Endodermal cell (in vitro differentiated cells): Measurements from ENCODE around the gene SYNE2. TPM values are rescaled to one million over a fixed set of nuclear protein-coding genes. Genes with fewer than 3 reads are reported as not detected.

ENCODE experiments used
- DNase-seq: peaks from one replicate; pipeline ENCODE4 v3.0.0-alpha.2; 2017
- H3K27ac ChIP-seq: 2 replicates; pipeline ENCODE4 v1.5.1; 2013; ENCODE audit warnings: mild to moderate bottlenecking, low read depth, low read length, moderate library complexity
- H3K27me3 ChIP-seq: 2 replicates; pipeline ENCODE4 v1.6.1; 2013; ENCODE audit warnings: mild to moderate bottlenecking, low read length, moderate library complexity; ENCODE audit not compliant: insufficient read depth, control insufficient read depth, poor library complexity, severe bottlenecking
- H3K36me3 ChIP-seq: 2 replicates; pipeline ENCODE4 v1.7.0; 2013; ENCODE audit warnings: mild to moderate bottlenecking, low read length, moderate library complexity; ENCODE audit not compliant: control insufficient read depth, insufficient read depth
- H3K4me1 ChIP-seq: one replicate; pipeline ENCODE4 v1.7.0; 2013; ENCODE audit warnings: low read length; ENCODE audit not compliant: control insufficient read depth, insufficient read depth
- H3K4me3 ChIP-seq: 2 replicates; pipeline ENCODE4 v1.5.1; 2013; ENCODE audit warnings: mild to moderate bottlenecking, low read length, moderate library complexity
- H3K9ac ChIP-seq: 2 replicates; pipeline ENCODE4 v1.6.1; 2013; ENCODE audit warnings: mild to moderate bottlenecking, low read length, moderate library complexity; ENCODE audit not compliant: poor library complexity, severe bottlenecking; ENCODE audit errors: extremely low read depth
- H3K9me3 ChIP-seq: 2 replicates; pipeline ENCODE4 v1.6.1; 2013; ENCODE audit warnings: mild to moderate bottlenecking, low read length, moderate library complexity; ENCODE audit not compliant: control insufficient read depth
- H3K27ac Mint-ChIP-seq: 2 replicates; pipeline ENCODE4 v1.8.0; 2020; ENCODE audit warnings: mixed read lengths
- H3K27me3 Mint-ChIP-seq: 2 replicates; pipeline ENCODE4 v1.8.0; 2021; ENCODE audit warnings: mild to moderate bottlenecking, mixed read lengths; ENCODE audit not compliant: insufficient read depth
- H3K36me3 Mint-ChIP-seq: 2 replicates; pipeline ENCODE4 v1.8.0; 2020; ENCODE audit warnings: low read depth, mixed read lengths
- H3K4me1 Mint-ChIP-seq: 2 replicates; pipeline ENCODE4 v1.8.0; 2020; ENCODE audit warnings: mixed read lengths
- H3K4me3 Mint-ChIP-seq: 2 replicates; pipeline ENCODE4 v1.8.0; 2020; ENCODE audit warnings: mild to moderate bottlenecking, moderate library complexity, mixed read lengths
- H3K9me3 Mint-ChIP-seq: 2 replicates; pipeline ENCODE4 v1.8.0; 2020; ENCODE audit warnings: mild to moderate bottlenecking, mixed read lengths
- WGBS, 2 experiments: methylation state at CpG; one replicate each; pipeline versions ENCODE4 v1.1.5 to v1.1.7; 2013; ENCODE audit warnings: missing lambda C conversion rate in 2 of 2, mixed read lengths in 1 of 2; ENCODE audit not compliant: insufficient coverage in 1 of 2, insufficient read length in 1 of 2; 5-methylcytosine and 5-hydroxymethylcytosine counted together
- total RNA-seq, 2 donors: library from RNA; stranded (reverse); fragmentation: NEBNext Ultra II Directional in 1 of 2; extraction: Animal tissue kit (Norgen Biotek cat#: 25700) in 1 of 2; gene quantifications; 2 replicates in 1 of 2; 3 replicates in 1 of 2; pipeline ENCODE4 v1.2.1, GENCODE V29; 2021
- TF ChIP-seq, protein P1 (sequence below): fragments of 200-600 bp; sonication (generic); conservative IDR thresholded peaks from 2 replicates; pipeline ENCODE4 v1.5.0; 2021; ENCODE audit warnings: antibody characterized with exemption, mild to moderate bottlenecking

Gene SYNE2
- total RNA-seq, 2 donors from 2014 or later: 65.8 to 70.0 TPM

DNA sequence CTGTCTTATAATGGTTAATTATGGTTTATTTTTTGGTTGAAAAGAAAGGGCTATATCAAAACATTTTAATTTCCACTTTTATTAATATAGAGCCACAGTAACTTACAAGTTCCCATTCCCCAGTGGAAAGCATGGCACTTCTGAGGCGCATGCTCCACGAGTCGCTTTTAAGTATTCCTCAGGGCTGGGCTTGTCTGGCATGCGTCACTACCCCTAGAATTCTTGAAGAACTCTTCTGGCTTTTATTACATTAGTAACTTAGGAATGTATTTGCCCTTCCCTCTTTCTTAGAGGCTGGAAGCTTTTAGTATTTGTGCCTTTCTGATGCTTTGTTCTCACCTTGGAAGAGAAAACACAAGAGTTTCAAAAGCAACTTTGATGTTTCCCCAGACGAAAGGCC, 360.3 kb downstream of the SYNE2 start:
- no peak overlapping the region for H3K4me3 ChIP-seq
- H3K9me3 ChIP-seq: no peaks in the 10 kb centered on the region
- WGBS, 2 experiments: 96 to 98% methylated on average over 4 to 5 of the region's 5 CpGs
- no peaks in the 10 kb centered on the region for H3K27me3 ChIP-seq
- peaks cover 11% of the 10 kb centered on the region for H3K4me1 Mint-ChIP-seq
- H3K27me3 Mint-ChIP-seq: no peaks in the 10 kb centered on the region
- no peak for DNase-seq
- H3K27ac ChIP-seq: no peak overlapping the region
- H3K9me3 Mint-ChIP-seq: no peaks in the 10 kb centered on the region
- no peak overlapping the region for H3K9ac ChIP-seq
- H3K36me3 ChIP-seq: peaks cover 93% of the 10 kb centered on the region
- TF ChIP-seq, protein P1, sequence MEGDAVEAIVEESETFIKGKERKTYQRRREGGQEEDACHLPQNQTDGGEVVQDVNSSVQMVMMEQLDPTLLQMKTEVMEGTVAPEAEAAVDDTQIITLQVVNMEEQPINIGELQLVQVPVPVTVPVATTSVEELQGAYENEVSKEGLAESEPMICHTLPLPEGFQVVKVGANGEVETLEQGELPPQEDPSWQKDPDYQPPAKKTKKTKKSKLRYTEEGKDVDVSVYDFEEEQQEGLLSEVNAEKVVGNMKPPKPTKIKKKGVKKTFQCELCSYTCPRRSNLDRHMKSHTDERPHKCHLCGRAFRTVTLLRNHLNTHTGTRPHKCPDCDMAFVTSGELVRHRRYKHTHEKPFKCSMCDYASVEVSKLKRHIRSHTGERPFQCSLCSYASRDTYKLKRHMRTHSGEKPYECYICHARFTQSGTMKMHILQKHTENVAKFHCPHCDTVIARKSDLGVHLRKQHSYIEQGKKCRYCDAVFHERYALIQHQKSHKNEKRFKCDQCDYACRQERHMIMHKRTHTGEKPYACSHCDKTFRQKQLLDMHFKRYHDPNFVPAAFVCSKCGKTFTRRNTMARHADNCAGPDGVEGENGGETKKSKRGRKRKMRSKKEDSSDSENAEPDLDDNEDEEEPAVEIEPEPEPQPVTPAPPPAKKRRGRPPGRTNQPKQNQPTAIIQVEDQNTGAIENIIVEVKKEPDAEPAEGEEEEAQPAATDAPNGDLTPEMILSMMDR: no peak
- no peak overlapping the region for H3K27ac Mint-ChIP-seq
- H3K4me3 Mint-ChIP-seq: no peak overlapping the region
- peaks cover 4% of the 10 kb centered on the region for H3K4me1 ChIP-seq
- peaks cover 92% of the 10 kb centered on the region for H3K36me3 Mint-ChIP-seq

DNA sequence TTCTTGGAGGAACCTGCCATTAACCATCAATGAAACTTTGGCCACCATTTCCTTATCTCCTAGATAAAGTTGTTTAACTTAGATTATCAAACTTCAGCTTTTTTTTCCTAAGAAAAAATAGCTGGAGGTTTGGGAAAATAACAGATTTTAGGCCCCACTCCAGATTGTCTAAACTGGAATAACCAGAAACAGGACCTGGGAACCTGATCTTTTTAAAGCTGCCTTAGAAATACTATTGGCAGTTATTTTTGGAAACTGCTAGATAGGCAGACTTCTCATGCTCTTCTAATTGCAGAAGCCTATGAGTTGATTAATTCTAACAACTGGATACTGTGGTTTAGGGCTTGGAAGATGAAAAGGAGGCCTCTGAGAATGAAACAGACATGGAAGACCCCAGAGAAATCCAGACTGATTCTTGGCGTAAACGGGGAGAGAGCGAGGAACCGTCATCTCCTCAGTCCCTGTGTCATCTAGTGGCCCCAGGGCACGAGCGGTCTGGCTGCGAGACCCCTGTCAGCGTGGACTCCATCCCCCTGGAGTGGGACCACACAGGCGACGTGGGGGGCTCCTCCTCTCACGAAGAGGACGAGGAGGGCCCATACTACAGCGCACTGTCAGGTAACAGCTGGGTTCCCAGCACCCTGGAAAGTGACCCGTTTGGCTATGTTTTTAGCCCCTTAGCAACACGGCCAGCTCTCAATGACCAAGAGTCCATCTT, 361.2 kb downstream of the SYNE2 start:
- H3K4me3 Mint-ChIP-seq: no peak overlapping the region
- Histone ChIP-seq H3K9ac (no peak overlapping the region), H3K27me3 (no peaks in the 10 kb centered on the region), H3K4me3 (no peak overlapping the region), H3K36me3 (peaks cover 93% of the 10 kb centered on the region), H3K9me3 (no peaks in the 10 kb centered on the region), H3K4me1 (peaks cover 4% of the 10 kb centered on the region), H3K27ac (no peak overlapping the region)
- TF ChIP-seq, protein P1: no peak
- H3K27me3 Mint-ChIP-seq: no peaks in the 10 kb centered on the region
- 92 to 97% methylated on average over 14 to 15 of the region's 15 CpGs for WGBS, 2 experiments
- peaks cover 89% of the 10 kb centered on the region for H3K36me3 Mint-ChIP-seq
- no peak overlapping the region for H3K27ac Mint-ChIP-seq
- no peak for DNase-seq
- H3K9me3 Mint-ChIP-seq: no peaks in the 10 kb centered on the region
- H3K4me1 Mint-ChIP-seq: peaks cover 11% of the 10 kb centered on the region

DNA sequence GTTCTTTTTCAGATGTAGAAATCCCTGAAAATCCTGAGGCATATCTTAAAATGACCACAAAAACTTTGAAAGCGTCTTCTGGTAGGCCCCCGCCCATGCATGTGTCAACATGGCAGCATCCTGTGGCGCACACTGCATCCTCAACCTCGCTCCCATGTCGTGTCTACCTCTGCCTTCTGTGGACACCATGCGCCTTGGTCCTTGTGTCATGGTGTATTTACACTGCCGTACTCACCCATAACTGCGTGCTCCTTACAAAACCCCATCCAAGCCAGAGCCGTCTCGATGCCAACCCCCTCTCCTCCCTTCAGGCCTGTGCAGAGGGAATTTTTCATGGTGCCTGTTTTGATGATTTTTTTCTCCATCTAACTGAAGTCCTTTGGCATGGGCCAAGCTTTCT, 362.5 kb downstream of the SYNE2 start:
- peaks cover 84% of the 10 kb centered on the region for H3K36me3 Mint-ChIP-seq
- H3K9ac ChIP-seq: no peak overlapping the region
- H3K27me3 Mint-ChIP-seq: no peaks in the 10 kb centered on the region
- H3K9me3 Mint-ChIP-seq: no peaks in the 10 kb centered on the region
- no peaks in the 10 kb centered on the region for H3K27me3 ChIP-seq
- DNase-seq: no peak
- H3K4me3 Mint-ChIP-seq: no peak overlapping the region
- H3K27ac ChIP-seq: no peak overlapping the region
- peaks cover 11% of the 10 kb centered on the region for H3K4me1 Mint-ChIP-seq
- peaks cover 4% of the 10 kb centered on the region for H3K4me1 ChIP-seq
- TF ChIP-seq, protein P1: no peak
- H3K36me3 ChIP-seq: peaks cover 94% of the 10 kb centered on the region
- 95 to 99% methylated on average over 8 to 10 of the region's 10 CpGs for WGBS, 2 experiments
- H3K4me3 ChIP-seq: no peak overlapping the region
- peak overlapping the region; percentile 21 for H3K27ac Mint-ChIP-seq
- no peaks in the 10 kb centered on the region for H3K9me3 ChIP-seq
